Heart right ventricle (tissue), 16 donors: ENCODE data around the gene IMMP2L. TPM values are rescaled to one million over a fixed set of nuclear protein-coding genes. Genes with fewer than 3 reads are reported as not detected.

Source experiments
- ATAC-seq, 8 donors: fragments of 200-7000 bp; cut with Tn5 transposase; one replicate each; pipeline ENCODE4 v1.9.1; 2020; ENCODE audit warnings: mild to moderate bottlenecking in 8 of 8, moderate library complexity in 8 of 8, moderate number of reproducible peaks in 1 of 8
- DNase-seq, 2 donors: peaks; one replicate each; pipeline ENCODE4 v3.0.0-alpha.2; 2020
- H3K27ac ChIP-seq, 10 donors: fragments of 200-600 bp; sonication (generic) in 2 of 10; one replicate each; pipeline versions ENCODE4 v1.5.0 to v1.8.0; 2020 to 2022; ENCODE audit warnings: mild to moderate bottlenecking in 3 of 10
- H3K27me3 ChIP-seq, 7 donors: fragments of 200-600 bp; one replicate each; pipeline ENCODE4 v1.8.0; 2021 to 2022; ENCODE audit warnings: mild to moderate bottlenecking in 2 of 7
- H3K36me3 ChIP-seq, 9 donors: fragments of 200-600 bp; sonication (generic) in 1 of 9; one replicate each; pipeline versions ENCODE4 v1.5.0 to v1.8.0; 2020 to 2022; ENCODE audit warnings: mild to moderate bottlenecking in 2 of 9
- H3K4me1 ChIP-seq, 9 donors: fragments of 200-600 bp; sonication (generic) in 1 of 9; one replicate each; pipeline versions ENCODE4 v1.5.0 to v1.8.0; 2020 to 2022; ENCODE audit warnings: mild to moderate bottlenecking in 4 of 9
- H3K4me3 ChIP-seq, 10 donors: fragments of 200-600 bp; sonication (generic) in 2 of 10; one replicate each; pipeline versions ENCODE4 v1.5.0 to v1.8.0; 2020 to 2022; ENCODE audit warnings: mild to moderate bottlenecking in 7 of 10, moderate library complexity in 2 of 10
- H3K9me3 ChIP-seq, 11 donors: fragments of 200-600 bp in 10 of 11; sonication (generic) in 2 of 11; one replicate each; pipeline versions ENCODE4 v1.5.0 to v1.8.0; 2013 to 2022; ENCODE audit warnings: mild to moderate bottlenecking in 2 of 11, control low read depth in 1 of 11, moderate library complexity in 1 of 11
- WGBS, 2 donors: extraction: QIAGEN DNeasy Blood & Tissue Kit; methylation state at CpG; one replicate each; pipeline ENCODE4 v1.1.7; 2013; ENCODE audit warnings: inconsistent platforms in 1 of 2; 5-methylcytosine and 5-hydroxymethylcytosine counted together
- intact Hi-C, 10 donors: fragments of 100-400 bp; cut with DNase I; formaldehyde crosslinking; loops; one replicate each; pipeline versions ENCODE4 v1.11.1 to v1.14.2; 2022
- polyA plus RNA-seq, 2 donors: library from polyadenylated mRNA; stranded (reverse); fragments of 200-250 nt; gene quantifications; one replicate each; pipeline ENCODE4 v1.2.3, GENCODE V29; 2013
- total RNA-seq, 10 donors: library from RNA; stranded (reverse); fragmentation: NEBNext Ultra II Directional in 3 of 10; extraction: Animal tissue kit (Norgen Biotek cat#: 25700) in 3 of 10; gene quantifications; one replicate each; pipeline versions ENCODE4 v1.2.1 to v1.2.4, GENCODE V29; 2021 to 2023
- TF ChIP-seq, protein P1 (sequence below), 9 donors: fragments of 200-600 bp; sonication (generic) in 2 of 9; IDR thresholded peaks; one replicate each; pipeline versions ENCODE4 v1.5.0 to v1.8.0; 2021 to 2022; ENCODE audit warnings: antibody characterized with exemption in 9 of 9, mild to moderate bottlenecking in 5 of 9, moderate library complexity in 1 of 9
- donor health status: Arrhythmogenic right ventricular cardiomyopathy.
- donor health status: ischemic (EF 13 %, LVEDD 7.1; RV severe dilation, severe dysfunction).
- donor health status: healthy with polysubstance abuse.
- donor health status: DM: no; HTN: yes; CAD: no.
- donor health status: DM: no; HTN: no; CAD: no.
- donor health status: ischemic (EF 25% LVEDD 6.9; RV normal size, moderate dysfunction).
- donor health status: ischemic (EF 25% LVEDD 5.7; RV mildly dilated, moderate dysfunction).
- donor health status: healthy.
- donor health status: DM: yes; HTN: yes; CAD: no.
- donor health status: Ischemic cardiomyopathy.
- donor health status: ischemic (EF 35%, LVEDD 5.7; RV mildly dilated, moderate dysfunction).
- donor health status: nonischemic (EF 11% LVEDD 7.7; RV severe dilation, severe dysfunction).
- donor health status: DM: yes; HTN: yes; CAD: no.
- donor health status: PGD.
- donor health status: ischemic (EF 29% LVEDD 5.4; RV normal size, mild dysfunction).
- donor health status: nonischemic (EF 23%, LVEDD 6.1; RV moderate dilation, normal function).

IMMP2L gene
- total and polyA plus RNA-seq, 12 donors = 4.3 to 20.8 (median 17.3) TPM

DNA sequence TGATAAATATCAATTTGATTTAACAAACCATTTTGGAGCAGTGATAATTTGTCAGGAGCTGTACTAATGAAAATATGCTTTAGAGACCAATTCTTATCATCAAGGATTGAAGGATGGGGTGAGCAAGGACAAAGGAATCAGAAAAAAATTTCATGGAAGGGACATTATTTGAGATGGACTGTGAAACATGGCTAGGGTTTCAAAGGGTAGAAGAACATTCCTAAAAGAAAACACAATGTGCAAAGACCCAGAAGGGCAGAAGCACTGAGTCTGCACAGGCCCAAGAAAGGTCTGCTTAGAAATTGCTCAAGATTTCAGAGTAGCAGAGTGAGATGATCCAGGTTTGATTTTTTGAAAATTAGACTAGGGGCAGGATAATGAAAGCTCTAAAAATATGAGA lies 296.9 kb downstream of the IMMP2L start:
- Histone ChIP-seq H3K27me3 (no peaks in the 10 kb centered on the region), H3K4me1 (peaks cover 0 to 18% (median 6%) of the 10 kb centered on the region in 9 donors), H3K27ac (no peak overlapping the region), H3K4me3 (no peak overlapping the region), H3K9me3 (no peaks in the 10 kb centered on the region), H3K36me3 (no peaks in the 10 kb centered on the region)
- ATAC-seq = no peak
- TF ChIP-seq, protein P1, sequence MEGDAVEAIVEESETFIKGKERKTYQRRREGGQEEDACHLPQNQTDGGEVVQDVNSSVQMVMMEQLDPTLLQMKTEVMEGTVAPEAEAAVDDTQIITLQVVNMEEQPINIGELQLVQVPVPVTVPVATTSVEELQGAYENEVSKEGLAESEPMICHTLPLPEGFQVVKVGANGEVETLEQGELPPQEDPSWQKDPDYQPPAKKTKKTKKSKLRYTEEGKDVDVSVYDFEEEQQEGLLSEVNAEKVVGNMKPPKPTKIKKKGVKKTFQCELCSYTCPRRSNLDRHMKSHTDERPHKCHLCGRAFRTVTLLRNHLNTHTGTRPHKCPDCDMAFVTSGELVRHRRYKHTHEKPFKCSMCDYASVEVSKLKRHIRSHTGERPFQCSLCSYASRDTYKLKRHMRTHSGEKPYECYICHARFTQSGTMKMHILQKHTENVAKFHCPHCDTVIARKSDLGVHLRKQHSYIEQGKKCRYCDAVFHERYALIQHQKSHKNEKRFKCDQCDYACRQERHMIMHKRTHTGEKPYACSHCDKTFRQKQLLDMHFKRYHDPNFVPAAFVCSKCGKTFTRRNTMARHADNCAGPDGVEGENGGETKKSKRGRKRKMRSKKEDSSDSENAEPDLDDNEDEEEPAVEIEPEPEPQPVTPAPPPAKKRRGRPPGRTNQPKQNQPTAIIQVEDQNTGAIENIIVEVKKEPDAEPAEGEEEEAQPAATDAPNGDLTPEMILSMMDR (IDR thresholded peaks at IDR 0.05) = no peak
- no peak for DNase-seq
- intact Hi-C loops = loop anchor here in 1 of 10 donors (10.0 kb wide), 1 partner anchor 171 kb away; the partner anchor contains the start of gene LRRN3

DNA sequence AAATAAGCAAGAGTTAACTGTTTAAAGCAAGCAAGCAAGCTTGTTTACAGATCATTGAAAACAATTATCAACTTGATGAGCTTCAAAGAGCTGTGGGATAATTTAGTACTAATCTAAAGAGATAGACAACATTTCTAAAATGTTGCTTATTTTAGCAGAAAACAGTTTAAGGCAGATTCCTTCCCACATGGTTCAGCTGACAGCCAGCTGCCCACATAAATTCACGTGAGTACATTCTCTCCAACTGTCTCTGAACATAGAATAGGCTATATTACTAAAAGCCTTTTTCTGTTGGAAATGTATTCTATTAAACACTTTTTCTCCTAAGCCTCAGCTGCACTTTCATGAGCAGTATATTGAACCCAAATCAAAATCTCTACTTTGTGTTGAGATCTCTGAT lies 297.3 kb downstream of the IMMP2L start:
- no peak for DNase-seq
- Histone ChIP-seq H3K4me3 (no peak overlapping the region), H3K4me1 (peaks cover 0 to 18% (median 6%) of the 10 kb centered on the region in 9 donors), H3K36me3 (no peaks in the 10 kb centered on the region), H3K27me3 (no peaks in the 10 kb centered on the region), H3K9me3 (no peaks in the 10 kb centered on the region), H3K27ac (no peak overlapping the region)
- TF ChIP-seq, protein P1 (IDR thresholded peaks at IDR 0.05) = no peak
- intact Hi-C loops = loop anchor here in 1 of 10 donors (10.0 kb wide), 1 partner anchor 170 kb away; the partner anchor contains the start of gene LRRN3
- ATAC-seq = no peak
- WGBS, 2 donors = 83 to 89% methylated on average over 1 of the region's 1 CpG

DNA sequence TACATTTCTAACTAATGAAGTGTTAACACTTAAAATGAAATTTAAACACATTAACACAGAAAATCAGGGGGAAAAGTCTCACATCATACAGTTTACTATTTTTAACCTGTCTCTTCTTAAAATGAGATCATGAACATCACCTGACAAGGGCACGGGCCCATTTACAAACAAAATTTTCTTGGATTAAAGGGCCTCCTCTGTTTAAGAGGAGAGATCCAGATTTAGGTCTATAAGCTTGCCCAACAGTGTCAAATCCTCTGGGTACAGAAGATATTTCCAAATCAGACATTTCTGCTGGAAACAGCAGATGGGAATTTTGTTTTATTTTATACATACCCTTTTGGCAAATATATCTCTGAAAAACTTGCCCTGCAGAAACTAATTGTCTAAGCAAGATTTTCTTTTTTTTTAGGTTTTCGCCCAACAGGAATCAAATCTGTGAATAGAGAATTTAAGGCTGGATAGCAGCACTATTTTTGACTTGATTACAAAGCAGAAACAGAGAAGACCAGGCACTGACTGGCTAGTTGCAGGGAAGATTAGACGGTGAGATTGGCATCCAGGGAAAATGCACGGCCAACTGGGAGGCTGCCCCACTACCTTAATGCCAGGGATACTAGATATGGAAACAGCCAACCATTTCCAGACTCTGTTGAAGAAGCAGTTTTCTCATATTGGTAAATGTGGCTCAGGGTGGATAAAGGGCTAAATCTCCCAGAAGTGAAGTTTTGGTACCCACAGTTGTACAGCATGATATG lies 298.0 kb downstream of the IMMP2L start:
- H3K4me3 ChIP-seq = no peak overlapping the region
- peaks cover 0 to 18% (median 6%) of the 10 kb centered on the region in 9 donors for H3K4me1 ChIP-seq
- ATAC-seq (no peak), DNase-seq (no peak)
- TF ChIP-seq, protein P1 (IDR thresholded peaks at IDR 0.05) = no peak
- intact Hi-C loops = loop anchor here in 1 of 10 donors (10.0 kb wide), 1 partner anchor 169 kb away; the partner anchor contains the start of gene LRRN3
- no peaks in the 10 kb centered on the region for H3K27me3 ChIP-seq
- no peaks in the 10 kb centered on the region for H3K9me3 ChIP-seq
- H3K36me3 ChIP-seq = no peaks in the 10 kb centered on the region
- 68 to 70% methylated on average over 4 of the region's 4 CpGs for WGBS, 2 donors
- no peak overlapping the region for H3K27ac ChIP-seq

DNA sequence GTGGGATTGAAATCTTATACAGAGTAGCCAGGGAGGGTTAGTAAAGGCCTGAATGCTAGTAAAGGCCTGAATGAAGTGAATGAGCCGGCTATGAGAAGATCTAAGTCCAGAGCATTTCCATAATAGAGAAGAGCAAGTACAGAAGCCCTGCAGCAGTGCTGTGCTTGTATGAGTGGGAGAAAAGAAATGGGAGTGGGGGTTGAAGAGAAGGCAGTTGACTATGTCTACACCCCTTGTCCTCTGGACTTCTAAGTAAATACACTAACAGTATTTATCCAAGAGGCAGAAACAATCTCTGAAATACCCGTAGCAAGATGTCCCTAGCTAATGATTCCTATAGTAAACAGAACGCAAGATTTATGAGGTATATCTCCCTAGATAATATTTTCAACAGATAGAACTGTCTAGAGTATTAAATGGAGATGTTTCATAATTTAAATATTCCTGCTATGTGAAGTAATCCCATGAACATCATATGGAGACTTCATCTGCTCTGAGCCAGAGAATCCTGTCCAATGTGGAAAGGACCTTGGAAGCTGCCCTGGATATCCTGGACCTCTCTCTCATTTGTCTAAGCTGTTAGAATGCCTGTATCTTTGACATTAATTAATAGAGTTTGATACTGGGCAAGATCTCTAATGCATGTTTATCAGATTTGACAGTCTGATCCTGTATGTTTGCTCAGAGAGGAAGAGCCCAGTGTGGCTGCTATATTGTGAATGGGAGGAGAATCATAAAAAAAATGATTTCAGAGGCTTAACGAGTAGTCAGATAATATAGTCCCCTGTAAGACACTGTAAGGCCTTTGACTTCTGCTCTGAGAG lies 299.8 kb downstream of the IMMP2L start:
- intact Hi-C loops = loop anchor here in 1 of 10 donors (10.0 kb wide), 1 partner anchor 168 kb away; the partner anchor contains the start of gene LRRN3
- H3K36me3 ChIP-seq = no peaks in the 10 kb centered on the region
- H3K4me3 ChIP-seq = no peak overlapping the region
- 83 to 84% methylated on average over 4 of the region's 4 CpGs for WGBS, 2 donors
- H3K9me3 ChIP-seq = no peaks in the 10 kb centered on the region
- no peak for ATAC-seq
- peaks cover 0 to 18% (median 6%) of the 10 kb centered on the region in 9 donors for H3K4me1 ChIP-seq
- no peak overlapping the region for H3K27ac ChIP-seq
- no peaks in the 10 kb centered on the region for H3K27me3 ChIP-seq
- DNase-seq = no peak
- TF ChIP-seq, protein P1 (IDR thresholded peaks at IDR 0.05) = no peak
